HL-60 (cell line): ENCODE data around the gene IL11.

Experiments
- CTCF ChIP-seq: IDR thresholded peaks from one replicate; pipeline ENCODE4 v1.5.1; 2011; ENCODE audit warnings: low read length, control low read depth, inconsistent platforms; ENCODE audit not compliant: insufficient read depth
- POLR2AphosphoS5 ChIP-seq: IDR thresholded peaks from 2 replicates; pipeline ENCODE4 v1.6.1; 2012; ENCODE audit warnings: low read depth
- REST ChIP-seq: IDR thresholded peaks from 2 replicates; pipeline ENCODE4 v1.6.1; 2012; ENCODE audit warnings: low read depth; ENCODE audit not compliant: insufficient replicate concordance
- SPI1 ChIP-seq: IDR thresholded peaks from 2 replicates; pipeline ENCODE4 v1.6.1; 2012; ENCODE audit warnings: low read depth, mild to moderate bottlenecking, borderline replicate concordance

- TF ChIP-seq CTCF (no peak), POLR2AphosphoS5 (no peak), REST (no peak), SPI1 (no peak)
Observed at GRCh38 chr19:55353356-55353802, 16.9 kb downstream of the IL11 start.
